ENCODE results near the gene MAP1S. TPM values are rescaled to one million over a fixed set of nuclear protein-coding genes. Genes with fewer than 3 reads are reported as not detected.

Gene MAP1S
- total RNA-seq, 1 donor from 2014 or later = 63.1 TPM

DNA sequence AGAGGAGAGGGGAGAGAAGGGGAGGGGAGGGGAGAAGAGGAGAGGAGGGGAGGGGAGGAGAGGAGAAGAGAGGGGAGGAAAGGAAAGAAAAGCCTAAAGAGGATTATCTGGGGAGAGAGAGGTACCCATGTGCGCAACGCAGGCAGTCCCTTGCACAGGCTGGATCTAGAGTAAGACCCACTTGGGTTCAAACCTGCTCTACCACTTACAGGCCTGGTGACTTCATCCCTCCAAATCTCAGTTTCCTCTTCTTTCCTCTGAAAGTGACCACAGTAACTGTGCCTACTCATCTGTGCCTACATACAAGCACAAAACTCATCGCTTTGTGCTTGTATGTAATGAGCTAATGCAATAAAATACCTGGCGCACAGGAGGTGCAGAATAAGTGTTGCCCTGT is 732 bp upstream of the MAP1S start:
- H3K27ac Mint-ChIP-seq (ENCODE audit: unreplicated experiment) = peak overlapping the region; percentile 45

DNA sequence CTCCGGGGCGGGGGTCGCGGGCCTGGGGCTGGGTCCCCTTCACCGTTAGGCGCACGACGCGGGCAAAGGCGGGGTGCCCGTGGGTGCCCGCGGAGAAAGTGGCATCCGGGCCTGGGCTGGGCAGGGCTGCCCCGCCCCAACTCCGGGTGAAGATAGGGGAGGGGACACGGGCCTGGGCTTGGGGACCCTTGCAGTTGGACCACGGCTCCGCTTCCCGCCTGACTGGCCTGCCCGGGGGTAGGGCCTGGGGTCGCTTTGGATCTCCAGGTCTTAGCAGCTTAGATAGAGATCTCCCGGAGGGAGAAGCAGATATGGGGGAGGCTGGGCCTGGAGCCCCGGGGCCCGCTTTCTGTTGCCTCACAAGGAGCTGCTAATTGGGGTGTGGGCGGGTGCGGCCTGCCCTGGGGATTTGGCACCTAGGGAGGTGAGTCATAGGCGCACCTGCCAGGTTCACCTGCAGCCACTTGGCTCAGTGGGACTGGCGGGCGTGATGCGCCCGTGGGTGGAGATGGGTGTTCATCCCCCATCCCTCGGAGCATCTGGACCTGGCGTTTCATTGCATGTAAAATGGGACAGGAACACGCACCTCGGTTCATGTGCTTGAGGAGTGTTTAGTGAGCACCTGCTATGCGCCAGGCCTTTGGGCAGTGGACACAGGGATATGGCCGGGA is 585 bp downstream of the MAP1S start:
- Mint-ChIP-seq H3K27ac (ENCODE audit: unreplicated experiment) (peak overlapping the region; percentile 74), H3K27me3 (ENCODE audit: unreplicated experiment) (no peaks in the 10 kb centered on the region), H3K4me1 (ENCODE audit: unreplicated experiment) (peaks cover 31% of the 10 kb centered on the region), H3K9me3 (ENCODE audit: unreplicated experiment) (no peaks in the 10 kb centered on the region), H3K36me3 (ENCODE audit: unreplicated experiment) (peaks cover 7% of the 10 kb centered on the region), H3K4me3 (ENCODE audit: unreplicated experiment) (peak overlapping the region; percentile 80)
- DNase-seq (ENCODE audit: extremely low spot score, unreplicated experiment) = no peak
- no peak for TF ChIP-seq CTCF (IDR thresholded peaks at IDR 0.05)

More for the DNA sequence above, 732 bp upstream of the MAP1S start:
- no peak for DNase-seq (ENCODE audit: extremely low spot score, unreplicated experiment)
- Mint-ChIP-seq H3K4me1 (ENCODE audit: unreplicated experiment) (peaks cover 31% of the 10 kb centered on the region), H3K27me3 (ENCODE audit: unreplicated experiment) (no peaks in the 10 kb centered on the region), H3K4me3 (ENCODE audit: unreplicated experiment) (peak overlapping the region; percentile 83), H3K9me3 (ENCODE audit: unreplicated experiment) (no peaks in the 10 kb centered on the region), H3K36me3 (ENCODE audit: unreplicated experiment) (no peaks in the 10 kb centered on the region)
- no peak for TF ChIP-seq CTCF (IDR thresholded peaks at IDR 0.05)

- H3K9me3 Mint-ChIP-seq (ENCODE audit: unreplicated experiment) = no peaks in the 10 kb centered on the region
- no peaks in the 10 kb centered on the region for H3K27me3 Mint-ChIP-seq (ENCODE audit: unreplicated experiment)
- peaks cover 9% of the 10 kb centered on the region for H3K36me3 Mint-ChIP-seq (ENCODE audit: unreplicated experiment)
- peaks cover 31% of the 10 kb centered on the region for H3K4me1 Mint-ChIP-seq (ENCODE audit: unreplicated experiment)
- TF ChIP-seq CTCF (IDR thresholded peaks at IDR 0.05) = no peak
- DNase-seq (ENCODE audit: extremely low spot score, unreplicated experiment) = no peak
- H3K4me3 Mint-ChIP-seq (ENCODE audit: unreplicated experiment) = peak overlapping the region; percentile 80
- H3K27ac Mint-ChIP-seq (ENCODE audit: unreplicated experiment) = peak overlapping the region; percentile 74
These were observed 1.2 kb downstream of the MAP1S start for GRCh38 chr19:17720440-17720839.

- H3K36me3 Mint-ChIP-seq (ENCODE audit: unreplicated experiment) = peaks cover 9% of the 10 kb centered on the region
- peak overlapping the region; percentile 31 for H3K27ac Mint-ChIP-seq (ENCODE audit: unreplicated experiment)
- no peaks in the 10 kb centered on the region for H3K27me3 Mint-ChIP-seq (ENCODE audit: unreplicated experiment)
- H3K4me1 Mint-ChIP-seq (ENCODE audit: unreplicated experiment) = peaks cover 31% of the 10 kb centered on the region
- H3K9me3 Mint-ChIP-seq (ENCODE audit: unreplicated experiment) = no peaks in the 10 kb centered on the region
- no peak for TF ChIP-seq CTCF (IDR thresholded peaks at IDR 0.05)
- DNase-seq (ENCODE audit: extremely low spot score, unreplicated experiment) = no peak
- H3K4me3 Mint-ChIP-seq (ENCODE audit: unreplicated experiment) = peak overlapping the region; percentile 80
These were observed 1.9 kb downstream of the MAP1S start for GRCh38 chr19:17721111-17721628.

GRCh38 chr19:17721821-17722220 is 2.5 kb downstream of the MAP1S start:
- Mint-ChIP-seq H3K27me3 (ENCODE audit: unreplicated experiment) (no peaks in the 10 kb centered on the region), H3K4me1 (ENCODE audit: unreplicated experiment) (peaks cover 31% of the 10 kb centered on the region), H3K27ac (ENCODE audit: unreplicated experiment) (no peak overlapping the region), H3K36me3 (ENCODE audit: unreplicated experiment) (peaks cover 9% of the 10 kb centered on the region), H3K4me3 (ENCODE audit: unreplicated experiment) (no peak overlapping the region), H3K9me3 (ENCODE audit: unreplicated experiment) (no peaks in the 10 kb centered on the region)
- DNase-seq (ENCODE audit: extremely low spot score, unreplicated experiment) = no peak
- no peak for TF ChIP-seq CTCF (IDR thresholded peaks at IDR 0.05)
